Mesodermal cell (in vitro differentiated cells): Measurements from ENCODE around the gene MDGA2.

ENCODE experiments used
- H3K27ac ChIP-seq: 2 replicates; pipeline ENCODE4 v1.7.0; 2013; ENCODE audit warnings: mild to moderate bottlenecking, low read depth, low read length, moderate library complexity; ENCODE audit not compliant: severe bottlenecking
- H3K36me3 ChIP-seq: 2 replicates; pipeline ENCODE4 v1.7.1; 2013; ENCODE audit warnings: mild to moderate bottlenecking, low read length, moderate library complexity; ENCODE audit not compliant: control insufficient read depth, insufficient read depth
- H3K4me1 ChIP-seq: one replicate; pipeline ENCODE4 v1.7.1; 2013; ENCODE audit warnings: mild to moderate bottlenecking, low read length; ENCODE audit not compliant: insufficient read depth, control insufficient read depth, poor library complexity, severe bottlenecking
- H3K4me3 ChIP-seq: 2 replicates; pipeline ENCODE4 v1.7.0; 2013; ENCODE audit warnings: low read length, control low read depth, mild to moderate bottlenecking; ENCODE audit not compliant: insufficient read depth, poor library complexity, severe bottlenecking; ENCODE audit errors: extremely low read depth
- H3K9me3 ChIP-seq: 2 replicates; pipeline ENCODE4 v1.7.1; 2013; ENCODE audit warnings: mild to moderate bottlenecking, low read length, moderate library complexity; ENCODE audit not compliant: control insufficient read depth
- WGBS, 2 experiments: methylation state at CpG; one replicate each; pipeline ENCODE4 v1.1.5; 2013; ENCODE audit warnings: missing lambda C conversion rate in 2 of 2; ENCODE audit not compliant: insufficient coverage in 2 of 2; 5-methylcytosine and 5-hydroxymethylcytosine counted together

The MDGA2 gene

GRCh38 chr14:47065326-47065725, 610.1 kb downstream of the MDGA2 start:
- H3K36me3 ChIP-seq = no peaks in the 10 kb centered on the region
- H3K4me1 ChIP-seq = no peaks in the 10 kb centered on the region
- no peaks in the 10 kb centered on the region for H3K9me3 ChIP-seq
- no peak overlapping the region for H3K4me3 ChIP-seq
- no peak overlapping the region for H3K27ac ChIP-seq
- no CpG with 5 or more reads among the region's 1 CpG for whole genome bisulfite sequencing, 2 experiments

DNA sequence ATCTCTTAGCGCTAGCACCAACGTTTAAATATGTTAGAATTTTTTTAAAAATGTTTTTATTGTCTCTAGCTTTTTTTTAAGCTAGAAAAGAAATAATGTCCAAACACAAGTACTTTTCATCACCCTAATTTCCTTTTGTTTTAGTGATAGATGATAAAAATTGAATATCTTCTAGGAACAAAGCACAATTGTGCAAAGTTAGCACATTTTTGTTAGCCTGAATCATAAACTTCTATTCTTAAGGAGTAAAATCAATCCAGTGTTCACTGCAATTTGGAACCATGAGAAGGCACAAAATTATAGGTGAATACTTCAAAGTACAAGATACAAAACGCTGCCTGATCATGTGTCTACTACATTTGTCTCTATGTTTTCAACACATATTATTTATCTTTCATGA, 615.4 kb downstream of the MDGA2 start:
- Histone ChIP-seq H3K4me3 (no peak overlapping the region), H3K27ac (no peak overlapping the region), H3K4me1 (no peaks in the 10 kb centered on the region), H3K36me3 (no peaks in the 10 kb centered on the region), H3K9me3 (no peaks in the 10 kb centered on the region)
- no CpG with 5 or more reads among the region's 3 CpGs for WGBS, 2 experiments

DNA sequence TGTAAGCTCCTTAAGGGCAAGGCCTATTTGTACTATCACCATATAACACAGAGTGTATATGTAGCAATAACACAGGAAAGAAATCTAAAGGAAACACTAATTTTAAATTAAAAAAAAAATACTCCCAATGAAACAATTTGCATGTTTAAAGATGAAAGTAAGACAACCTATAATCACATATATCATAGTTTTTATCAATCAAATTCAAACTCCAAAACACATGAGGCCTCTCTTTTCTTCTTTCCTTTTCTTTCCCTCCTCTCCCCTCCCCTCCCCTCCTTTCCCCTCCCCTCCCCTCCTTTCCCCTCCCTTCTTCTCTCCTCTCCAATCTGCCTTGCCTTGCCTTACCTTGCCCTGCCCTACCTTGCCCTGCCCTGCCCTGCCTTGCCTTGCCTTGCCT, 618.0 kb downstream of the MDGA2 start:
- Histone ChIP-seq H3K4me3 (no peak overlapping the region), H3K9me3 (no peaks in the 10 kb centered on the region), H3K36me3 (no peaks in the 10 kb centered on the region), H3K4me1 (no peaks in the 10 kb centered on the region), H3K27ac (no peak overlapping the region)

DNA sequence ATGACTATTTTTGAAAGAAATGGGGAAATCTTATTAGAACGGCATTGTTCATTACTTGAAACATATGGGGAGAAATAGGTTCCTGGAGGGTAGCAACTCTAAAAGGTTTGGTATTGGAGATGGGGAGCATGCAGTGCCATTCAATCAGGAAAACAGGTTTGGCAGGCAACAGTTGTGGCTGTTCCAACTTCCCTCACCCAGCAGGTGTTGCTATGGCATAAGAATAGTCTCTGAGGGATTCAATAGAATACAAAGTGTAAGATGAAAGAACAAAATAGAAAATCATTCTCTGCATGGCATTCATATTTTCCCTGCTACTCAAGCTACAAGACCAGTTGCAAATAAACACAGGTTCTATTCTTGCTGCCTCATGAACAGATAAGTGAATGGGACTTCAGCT, 630.6 kb downstream of the MDGA2 start:
- H3K27ac ChIP-seq = no peak overlapping the region
- WGBS, 2 experiments = 80% methylated on average over 1 of the region's 1 CpG; no CpG with 5 or more reads in 1 of the 2 experiments
- no peaks in the 10 kb centered on the region for H3K9me3 ChIP-seq
- H3K4me1 ChIP-seq = no peaks in the 10 kb centered on the region
- H3K36me3 ChIP-seq = no peaks in the 10 kb centered on the region
- H3K4me3 ChIP-seq = no peak overlapping the region

GRCh38 chr14:47040550-47040949, 634.9 kb downstream of the MDGA2 start:
- Histone ChIP-seq H3K36me3 (no peaks in the 10 kb centered on the region), H3K9me3 (no peaks in the 10 kb centered on the region), H3K27ac (no peak overlapping the region), H3K4me1 (no peaks in the 10 kb centered on the region), H3K4me3 (no peak overlapping the region)
- 60% methylated on average over 1 of the region's 1 CpG; no CpG with 5 or more reads in 1 of the 2 experiments for WGBS, 2 experiments

DNA sequence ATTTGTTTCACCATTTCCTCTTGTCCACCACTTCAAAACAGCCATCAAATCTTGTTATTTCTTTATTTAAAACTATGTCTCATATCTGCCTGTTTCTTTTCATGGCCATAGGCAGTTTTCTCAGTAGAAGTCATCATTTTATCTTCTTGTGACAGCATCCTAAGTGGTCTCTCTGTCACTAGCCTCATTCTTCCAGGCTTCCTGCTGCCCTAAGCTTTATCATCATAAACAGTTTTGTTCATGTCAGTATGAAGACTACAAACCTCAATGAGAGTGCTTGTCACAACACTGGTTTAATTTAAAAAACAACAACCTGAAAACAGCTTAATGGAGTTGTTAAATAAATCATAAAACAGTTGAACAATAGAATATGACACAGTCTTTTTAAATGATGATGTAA, 636.1 kb downstream of the MDGA2 start:
- no peaks in the 10 kb centered on the region for H3K36me3 ChIP-seq
- no peaks in the 10 kb centered on the region for H3K4me1 ChIP-seq
- H3K9me3 ChIP-seq = no peaks in the 10 kb centered on the region
- H3K4me3 ChIP-seq = no peak overlapping the region
- no peak overlapping the region for H3K27ac ChIP-seq

- no peaks in the 10 kb centered on the region for H3K4me1 ChIP-seq
- no peak overlapping the region for H3K27ac ChIP-seq
- WGBS, 2 experiments = 73% methylated on average over 2 of the region's 2 CpGs; no CpG with 5 or more reads in 1 of the 2 experiments
- H3K4me3 ChIP-seq = no peak overlapping the region
- no peaks in the 10 kb centered on the region for H3K9me3 ChIP-seq
- no peaks in the 10 kb centered on the region for H3K36me3 ChIP-seq
Observed at GRCh38 chr14:47022721-47023120, 652.7 kb downstream of the MDGA2 start.

DNA sequence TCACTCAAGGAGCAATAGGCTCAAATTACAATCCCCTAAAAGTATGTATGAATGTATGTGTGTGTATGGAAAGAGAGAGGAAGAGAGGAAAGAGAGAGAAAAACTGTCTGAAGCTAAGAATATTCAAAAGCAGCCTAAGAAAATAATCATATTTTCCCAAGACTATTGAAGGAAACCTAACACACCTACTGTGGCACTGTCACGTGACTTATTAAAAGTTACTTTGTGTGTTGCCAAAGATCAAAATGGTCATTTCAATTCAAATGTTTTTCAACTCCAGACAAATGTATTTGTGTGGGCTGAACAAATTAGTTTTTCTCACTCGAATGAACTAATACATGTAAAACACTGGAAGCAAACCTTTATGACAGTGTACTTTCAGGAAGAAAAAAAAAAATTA, 654.9 kb downstream of the MDGA2 start:
- Histone ChIP-seq H3K4me3 (no peak overlapping the region), H3K27ac (no peak overlapping the region), H3K4me1 (no peaks in the 10 kb centered on the region), H3K9me3 (no peaks in the 10 kb centered on the region), H3K36me3 (no peaks in the 10 kb centered on the region)
- WGBS, 2 experiments = no CpG with 5 or more reads among the region's 2 CpGs

GRCh38 chr14:47012533-47013280, 662.7 kb downstream of the MDGA2 start:
- WGBS, 2 experiments = 60 to 75% methylated on average over 2 to 3 of the region's 6 CpGs
- H3K36me3 ChIP-seq = no peaks in the 10 kb centered on the region
- H3K9me3 ChIP-seq = no peaks in the 10 kb centered on the region
- no peaks in the 10 kb centered on the region for H3K4me1 ChIP-seq
- no peak overlapping the region for H3K4me3 ChIP-seq
- H3K27ac ChIP-seq = no peak overlapping the region

- Histone ChIP-seq H3K9me3 (no peaks in the 10 kb centered on the region), H3K4me1 (no peaks in the 10 kb centered on the region), H3K4me3 (no peak overlapping the region), H3K36me3 (no peaks in the 10 kb centered on the region), H3K27ac (no peak overlapping the region)
- WGBS, 2 experiments = 64 to 76% methylated on average over 3 of the region's 3 CpGs
Observed at GRCh38 chr14:47009615-47010014, 665.8 kb downstream of the MDGA2 start.

GRCh38 chr14:47008732-47009131, 666.7 kb downstream of the MDGA2 start:
- no peaks in the 10 kb centered on the region for H3K36me3 ChIP-seq
- WGBS, 2 experiments = no CpG with 5 or more reads among the region's 2 CpGs
- no peaks in the 10 kb centered on the region for H3K9me3 ChIP-seq
- H3K27ac ChIP-seq = no peak overlapping the region
- no peaks in the 10 kb centered on the region for H3K4me1 ChIP-seq
- no peak overlapping the region for H3K4me3 ChIP-seq
